ENCODE data around the gene ALPL.

The ALPL gene

GRCh38 chr1:21574466-21575151 lies 65.4 kb downstream of the ALPL start:
- H3K27me3 ChIP-seq (ENCODE audit: low read depth, low read length): no peaks in the 10 kb centered on the region
- H3K9ac ChIP-seq (ENCODE audit: low read length): no peak overlapping the region
- no peak overlapping the region for H2AFZ ChIP-seq (ENCODE audit: low read depth, low read length)

GRCh38 chr1:21575351-21575942 lies 66.2 kb downstream of the ALPL start:
- no peaks in the 10 kb centered on the region for H3K9me3 ChIP-seq (ENCODE audit: insufficient read depth, low read length)
- no peak overlapping the region for H2AFZ ChIP-seq (ENCODE audit: low read depth, low read length)
- no peaks in the 10 kb centered on the region for H4K20me1 ChIP-seq (ENCODE audit: insufficient read depth, low read length)
- TF ChIP-seq EZH2phosphoT487 (IDR thresholded peaks at IDR 0.05; ENCODE audit: low read depth): no peak
- TF ChIP-seq, protein P1, sequence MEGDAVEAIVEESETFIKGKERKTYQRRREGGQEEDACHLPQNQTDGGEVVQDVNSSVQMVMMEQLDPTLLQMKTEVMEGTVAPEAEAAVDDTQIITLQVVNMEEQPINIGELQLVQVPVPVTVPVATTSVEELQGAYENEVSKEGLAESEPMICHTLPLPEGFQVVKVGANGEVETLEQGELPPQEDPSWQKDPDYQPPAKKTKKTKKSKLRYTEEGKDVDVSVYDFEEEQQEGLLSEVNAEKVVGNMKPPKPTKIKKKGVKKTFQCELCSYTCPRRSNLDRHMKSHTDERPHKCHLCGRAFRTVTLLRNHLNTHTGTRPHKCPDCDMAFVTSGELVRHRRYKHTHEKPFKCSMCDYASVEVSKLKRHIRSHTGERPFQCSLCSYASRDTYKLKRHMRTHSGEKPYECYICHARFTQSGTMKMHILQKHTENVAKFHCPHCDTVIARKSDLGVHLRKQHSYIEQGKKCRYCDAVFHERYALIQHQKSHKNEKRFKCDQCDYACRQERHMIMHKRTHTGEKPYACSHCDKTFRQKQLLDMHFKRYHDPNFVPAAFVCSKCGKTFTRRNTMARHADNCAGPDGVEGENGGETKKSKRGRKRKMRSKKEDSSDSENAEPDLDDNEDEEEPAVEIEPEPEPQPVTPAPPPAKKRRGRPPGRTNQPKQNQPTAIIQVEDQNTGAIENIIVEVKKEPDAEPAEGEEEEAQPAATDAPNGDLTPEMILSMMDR (IDR thresholded peaks at IDR 0.05; ENCODE audit: low read depth, low read length): no peak
- no peak overlapping the region for H3K27ac ChIP-seq (ENCODE audit: low read length)
- no peak overlapping the region for H3K4me2 ChIP-seq (ENCODE audit: low read length)
- no peaks in the 10 kb centered on the region for H3K36me3 ChIP-seq (replicated peaks; ENCODE audit: low read depth, low read length)
- no peaks in the 10 kb centered on the region for H3K79me2 ChIP-seq (ENCODE audit: low read length)
- H3K27me3 ChIP-seq (ENCODE audit: low read depth, low read length): no peaks in the 10 kb centered on the region
- no peak overlapping the region for H3K4me3 ChIP-seq (ENCODE audit: low read length)
- no peak overlapping the region for H3K9ac ChIP-seq (ENCODE audit: low read length)
- H3K4me1 ChIP-seq (ENCODE audit: low read length): no peaks in the 10 kb centered on the region

More at GRCh38 chr1:21574466-21575151, 65.4 kb downstream of the ALPL start:
- Histone ChIP-seq H3K27ac (ENCODE audit: low read length) (no peak overlapping the region), H3K9me3 (ENCODE audit: insufficient read depth, low read length) (no peaks in the 10 kb centered on the region), H3K36me3 (replicated peaks; ENCODE audit: low read depth, low read length) (no peaks in the 10 kb centered on the region), H3K79me2 (ENCODE audit: low read length) (no peaks in the 10 kb centered on the region), H4K20me1 (ENCODE audit: insufficient read depth, low read length) (no peaks in the 10 kb centered on the region), H3K4me1 (ENCODE audit: low read length) (no peaks in the 10 kb centered on the region), H3K4me3 (ENCODE audit: low read length) (no peak overlapping the region), H3K4me2 (ENCODE audit: low read length) (no peak overlapping the region)
- TF ChIP-seq, protein P1 (IDR thresholded peaks at IDR 0.05; ENCODE audit: low read depth, low read length): no peak
- TF ChIP-seq EZH2phosphoT487 (IDR thresholded peaks at IDR 0.05; ENCODE audit: low read depth): no peak

DNA sequence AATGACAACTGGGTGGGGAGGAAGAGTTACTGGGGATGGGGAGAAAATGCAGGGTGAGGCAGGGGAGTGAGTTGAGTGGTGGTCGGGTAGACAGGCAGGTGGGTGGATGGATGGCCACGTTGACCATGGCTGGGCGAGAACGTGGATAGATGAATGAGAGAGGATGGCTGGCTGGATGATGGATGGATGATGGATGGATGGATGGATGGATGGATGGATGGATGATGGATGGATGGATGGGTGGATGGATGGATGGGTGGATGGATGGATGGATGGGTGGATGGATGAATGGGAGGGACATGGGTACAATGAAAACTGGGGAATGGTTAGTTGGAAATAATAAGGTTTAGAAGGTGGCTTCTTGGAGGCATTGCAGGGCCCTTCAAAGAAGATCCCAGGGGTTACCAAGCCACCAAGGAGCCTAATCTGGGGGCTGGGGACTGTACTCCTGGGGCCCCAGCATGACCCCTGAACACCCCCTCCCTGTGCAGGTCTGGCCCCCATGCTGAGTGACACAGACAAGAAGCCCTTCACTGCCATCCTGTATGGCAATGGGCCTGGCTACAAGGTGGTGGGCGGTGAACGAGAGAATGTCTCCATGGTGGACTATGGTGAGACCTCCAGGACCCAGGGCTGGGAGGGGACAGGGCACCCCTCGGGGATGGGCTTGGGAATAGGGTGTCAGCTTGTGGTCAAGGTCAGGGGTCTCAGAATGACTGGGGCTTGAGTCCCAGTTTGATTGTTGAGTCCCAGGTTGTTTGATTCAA lies 67.0 kb downstream of the ALPL start:
- no peak overlapping the region for H3K4me3 ChIP-seq (ENCODE audit: low read length)
- H3K79me2 ChIP-seq (ENCODE audit: low read length): no peaks in the 10 kb centered on the region
- H3K9me3 ChIP-seq (ENCODE audit: insufficient read depth, low read length): no peaks in the 10 kb centered on the region
- H3K4me1 ChIP-seq (ENCODE audit: low read length): no peaks in the 10 kb centered on the region
- no peak for TF ChIP-seq EZH2phosphoT487 (IDR thresholded peaks at IDR 0.05; ENCODE audit: low read depth)
- TF ChIP-seq, protein P1 (IDR thresholded peaks at IDR 0.05; ENCODE audit: low read depth, low read length): no peak
- H2AFZ ChIP-seq (ENCODE audit: low read depth, low read length): no peak overlapping the region
- H3K36me3 ChIP-seq (replicated peaks; ENCODE audit: low read depth, low read length): no peaks in the 10 kb centered on the region
- H3K27me3 ChIP-seq (ENCODE audit: low read depth, low read length): no peaks in the 10 kb centered on the region
- no peak overlapping the region for H3K9ac ChIP-seq (ENCODE audit: low read length)
- no peak overlapping the region for H3K4me2 ChIP-seq (ENCODE audit: low read length)
- H4K20me1 ChIP-seq (ENCODE audit: insufficient read depth, low read length): no peaks in the 10 kb centered on the region
- H3K27ac ChIP-seq (ENCODE audit: low read length): no peak overlapping the region

DNA sequence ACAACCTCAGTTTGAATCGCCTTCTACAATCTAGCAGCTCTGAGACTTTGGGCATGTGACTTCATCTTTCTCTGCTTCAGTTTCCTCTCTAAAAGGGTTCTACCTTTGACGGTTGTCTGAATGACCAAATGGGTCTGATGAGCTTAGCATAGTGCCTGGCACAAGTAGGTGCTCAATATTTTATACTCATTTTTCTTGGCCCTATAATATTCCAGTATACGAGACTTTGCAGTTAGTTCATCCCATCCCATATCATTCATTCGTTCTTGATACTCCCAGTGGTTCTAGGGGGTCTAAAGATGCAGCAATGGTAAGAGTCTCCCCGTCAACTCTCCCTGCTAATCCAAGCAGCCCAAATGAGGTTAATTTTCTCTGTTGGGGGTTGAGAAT lies 67.6 kb downstream of the ALPL start:
- H3K9ac ChIP-seq (ENCODE audit: low read length): no peak overlapping the region

More for the DNA sequence above, 67.6 kb downstream of the ALPL start:
- no peak overlapping the region for H3K4me3 ChIP-seq (ENCODE audit: low read length)
- no peaks in the 10 kb centered on the region for H3K36me3 ChIP-seq (replicated peaks; ENCODE audit: low read depth, low read length)
- H3K4me2 ChIP-seq (ENCODE audit: low read length): no peak overlapping the region
- H3K9me3 ChIP-seq (ENCODE audit: insufficient read depth, low read length): no peaks in the 10 kb centered on the region
- H3K79me2 ChIP-seq (ENCODE audit: low read length): no peaks in the 10 kb centered on the region
- TF ChIP-seq, protein P1 (IDR thresholded peaks at IDR 0.05; ENCODE audit: low read depth, low read length): no peak
- TF ChIP-seq EZH2phosphoT487 (IDR thresholded peaks at IDR 0.05; ENCODE audit: low read depth): no peak
- H3K4me1 ChIP-seq (ENCODE audit: low read length): no peaks in the 10 kb centered on the region
- H4K20me1 ChIP-seq (ENCODE audit: insufficient read depth, low read length): no peaks in the 10 kb centered on the region
- H2AFZ ChIP-seq (ENCODE audit: low read depth, low read length): no peak overlapping the region
- no peak overlapping the region for H3K27ac ChIP-seq (ENCODE audit: low read length)
- H3K27me3 ChIP-seq (ENCODE audit: low read depth, low read length): no peaks in the 10 kb centered on the region

Measured in OCI-LY3 (cell line).